B cell (primary cell): ENCODE data around the gene MRTFA.

ENCODE experiments used
- EZH2 ChIP-seq: IDR thresholded peaks from 2 replicates; pipeline ENCODE4 v1.6.1; 2012; ENCODE audit warnings: borderline replicate concordance, low read depth, mild to moderate bottlenecking, moderate library complexity, low read length; ENCODE audit not compliant: insufficient read depth, poor library complexity, severe bottlenecking
- TF ChIP-seq, protein P1 (sequence below): fragments of 200-600 bp; IDR thresholded peaks from one replicate; pipeline ENCODE4 v1.8.0; 2022; ENCODE audit warnings: antibody characterized with exemption, mild to moderate bottlenecking

- TF ChIP-seq, protein P1, sequence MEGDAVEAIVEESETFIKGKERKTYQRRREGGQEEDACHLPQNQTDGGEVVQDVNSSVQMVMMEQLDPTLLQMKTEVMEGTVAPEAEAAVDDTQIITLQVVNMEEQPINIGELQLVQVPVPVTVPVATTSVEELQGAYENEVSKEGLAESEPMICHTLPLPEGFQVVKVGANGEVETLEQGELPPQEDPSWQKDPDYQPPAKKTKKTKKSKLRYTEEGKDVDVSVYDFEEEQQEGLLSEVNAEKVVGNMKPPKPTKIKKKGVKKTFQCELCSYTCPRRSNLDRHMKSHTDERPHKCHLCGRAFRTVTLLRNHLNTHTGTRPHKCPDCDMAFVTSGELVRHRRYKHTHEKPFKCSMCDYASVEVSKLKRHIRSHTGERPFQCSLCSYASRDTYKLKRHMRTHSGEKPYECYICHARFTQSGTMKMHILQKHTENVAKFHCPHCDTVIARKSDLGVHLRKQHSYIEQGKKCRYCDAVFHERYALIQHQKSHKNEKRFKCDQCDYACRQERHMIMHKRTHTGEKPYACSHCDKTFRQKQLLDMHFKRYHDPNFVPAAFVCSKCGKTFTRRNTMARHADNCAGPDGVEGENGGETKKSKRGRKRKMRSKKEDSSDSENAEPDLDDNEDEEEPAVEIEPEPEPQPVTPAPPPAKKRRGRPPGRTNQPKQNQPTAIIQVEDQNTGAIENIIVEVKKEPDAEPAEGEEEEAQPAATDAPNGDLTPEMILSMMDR, result no peak
- TF ChIP-seq EZH2, result no peak
These were observed 76.0 kb downstream of the MRTFA start for GRCh38 chr22:40560551-40560950.
